ENCODE results near the gene EDEM1. TPM values are rescaled to one million over a fixed set of nuclear protein-coding genes. Genes with fewer than 3 reads are reported as not detected.

Gene EDEM1
- polyA plus RNA-seq, 1 of the 3 experiments (the other 2 are of a cell fraction): 25.2 TPM

DNA sequence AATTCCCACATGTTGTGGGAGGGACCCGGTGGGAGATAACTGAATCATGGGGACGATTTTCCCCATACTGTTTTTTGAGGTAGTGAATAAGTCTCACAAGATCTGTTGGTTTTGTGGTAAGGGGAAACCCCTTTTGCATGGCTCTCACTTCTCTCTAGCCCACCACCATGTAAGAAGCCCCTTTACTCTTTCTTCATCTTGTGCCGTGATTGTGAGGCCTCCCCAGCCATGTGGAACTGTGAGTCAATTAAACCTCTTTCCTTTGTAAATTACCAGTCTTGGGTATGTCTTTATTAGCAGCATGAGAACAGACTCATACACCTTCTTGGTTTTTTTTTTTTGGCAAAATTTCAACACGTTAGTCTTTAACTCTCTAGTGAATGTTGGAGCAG, 47.3 kb upstream of the EDEM1 start:
- no peak overlapping the region for H3K4me3 ChIP-seq (ENCODE audit: low read depth in 2 of 2, low read length in 1 of 2)
- 93% methylated on average over 4 of the region's 4 CpGs for WGBS (ENCODE audit: low lambda C conversion rate)
- peak overlapping the region in 1 of 2 experiments; percentile 13; a peak in 1 of 4 replicates for H3K27ac ChIP-seq (ENCODE audit: low read depth in 2 of 2, low read length in 1 of 2)

More for the DNA sequence above, 47.3 kb upstream of the EDEM1 start:
- Histone ChIP-seq H3K9me3 (no peaks in the 10 kb centered on the region), H3F3A (replicated peaks; ENCODE audit: insufficient read depth) (peaks cover 20% of the 10 kb centered on the region), H3K9ac (no peak overlapping the region), H2AFZ (ENCODE audit: low read depth) (no peak overlapping the region), H4K20me1 (ENCODE audit: insufficient read depth) (peaks cover 86% of the 10 kb centered on the region), H3K36me3 (replicated peaks in 1 of 2; ENCODE audit: control insufficient read depth in 1 of 2, insufficient read depth in 2 of 2, low read length in 1 of 2) (peaks cover 0 to 3% of the 10 kb centered on the region in 2 experiments), H3K9me2 (no peaks in the 10 kb centered on the region), H3K4me2 (no peak overlapping the region), H3K79me2 (ENCODE audit: insufficient read depth) (peaks cover 100% of the 10 kb centered on the region), H3K4me1 (ENCODE audit: control insufficient read depth in 1 of 2, insufficient read depth in 2 of 2, low read depth in 1 of 2, low read length in 1 of 2) (peaks cover 8 to 22% of the 10 kb centered on the region in 2 experiments; a peak in 3 of 4 replicates), H3K27me3 (ENCODE audit: insufficient read depth) (no peaks in the 10 kb centered on the region)
- DNase-seq: no peak
- TF ChIP-seq RXRA (IDR thresholded peaks at IDR 0.05; ENCODE audit: borderline replicate concordance, low read depth) (no peak), EZH2phosphoT487 (IDR thresholded peaks at IDR 0.05; ENCODE audit: borderline replicate concordance, low read depth) (no peak), POLR2AphosphoS5 (IDR thresholded peaks at IDR 0.05; ENCODE audit: low read depth, low read length) (no peak), GATA2 (CRISPR knock-in tag; IDR thresholded peaks at IDR 0.05) (no peak), PBX3 (IDR thresholded peaks at IDR 0.05) (no peak), REST (IDR thresholded peaks at IDR 0.05; ENCODE audit: low read depth, low read length) (no peak), FOSL2 (IDR thresholded peaks at IDR 0.05; ENCODE audit: borderline replicate concordance, low read depth) (no peak), SMC3 (IDR thresholded peaks at IDR 0.05; ENCODE audit: low read depth, low read length) (no peak), FOXM1 (IDR thresholded peaks at IDR 0.05; ENCODE audit: low read depth) (no peak)
- TF ChIP-seq, protein P1, sequence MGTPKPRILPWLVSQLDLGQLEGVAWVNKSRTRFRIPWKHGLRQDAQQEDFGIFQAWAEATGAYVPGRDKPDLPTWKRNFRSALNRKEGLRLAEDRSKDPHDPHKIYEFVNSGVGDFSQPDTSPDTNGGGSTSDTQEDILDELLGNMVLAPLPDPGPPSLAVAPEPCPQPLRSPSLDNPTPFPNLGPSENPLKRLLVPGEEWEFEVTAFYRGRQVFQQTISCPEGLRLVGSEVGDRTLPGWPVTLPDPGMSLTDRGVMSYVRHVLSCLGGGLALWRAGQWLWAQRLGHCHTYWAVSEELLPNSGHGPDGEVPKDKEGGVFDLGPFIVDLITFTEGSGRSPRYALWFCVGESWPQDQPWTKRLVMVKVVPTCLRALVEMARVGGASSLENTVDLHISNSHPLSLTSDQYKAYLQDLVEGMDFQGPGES (IDR thresholded peaks at IDR 0.05; ENCODE audit: low read depth, low read length): no peak
- TF ChIP-seq, protein P2, sequence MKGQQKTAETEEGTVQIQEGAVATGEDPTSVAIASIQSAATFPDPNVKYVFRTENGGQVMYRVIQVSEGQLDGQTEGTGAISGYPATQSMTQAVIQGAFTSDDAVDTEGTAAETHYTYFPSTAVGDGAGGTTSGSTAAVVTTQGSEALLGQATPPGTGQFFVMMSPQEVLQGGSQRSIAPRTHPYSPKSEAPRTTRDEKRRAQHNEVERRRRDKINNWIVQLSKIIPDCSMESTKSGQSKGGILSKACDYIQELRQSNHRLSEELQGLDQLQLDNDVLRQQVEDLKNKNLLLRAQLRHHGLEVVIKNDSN (IDR thresholded peaks at IDR 0.05; ENCODE audit: borderline replicate concordance, low read depth): no peak
- CTCF ChIA-PET: no interaction called here
- POLR2A ChIA-PET: no interaction called here

All from SK-N-SH (cell line).